SK-N-SH treated with all-trans-retinoic acid at 6 μM for 48 hours (cell line): ENCODE data around the gene FRG2C.
"Not testable (repeated sequence)": the region's sequence is repeated elsewhere in the genome, so short reads cannot be mapped to it uniquely, and the experiment has no call there.

ENCODE experiments used
- ATAC-seq: fragments of 200-7000 bp; cut with Tn5 transposase; 3 replicates; pipeline ENCODE4 v1.9.1; 2020; ENCODE audit warnings: mild to moderate bottlenecking, moderate library complexity
- BACH2 ChIP-seq: fragments of 250-450 bp; sonication (Bioruptor Pico); IDR thresholded peaks from 2 replicates; pipeline ENCODE4 v1.9.0; 2021; ENCODE audit warnings: mild to moderate bottlenecking, borderline replicate concordance
- CREB5 ChIP-seq: fragments of 250-450 bp; sonication (Bioruptor Pico); IDR thresholded peaks from 2 replicates; pipeline ENCODE4 v1.5.1; 2020; ENCODE audit warnings: low read depth, mild to moderate bottlenecking, moderate library complexity
- PPARA ChIP-seq: fragments of 250-450 bp; sonication (Bioruptor Pico); IDR thresholded peaks from 2 replicates; pipeline ENCODE4 v1.5.0; 2020; ENCODE audit warnings: mild to moderate bottlenecking, borderline replicate concordance
- TOX ChIP-seq: fragments of 250-450 bp; sonication (Bioruptor Pico); IDR thresholded peaks from 2 replicates; pipeline ENCODE4 v1.8.0; 2021; ENCODE audit warnings: mild to moderate bottlenecking, moderate library complexity, borderline replicate concordance
- ZC3H10 ChIP-seq: fragments of 250-450 bp; sonication (Bioruptor Pico); IDR thresholded peaks from 2 replicates; pipeline ENCODE4 v1.5.1; 2021; ENCODE audit warnings: mild to moderate bottlenecking, moderate library complexity
- ZFP3 ChIP-seq: fragments of 250-450 bp; sonication (Bioruptor Pico); IDR thresholded peaks from 2 replicates; pipeline ENCODE4 v1.5.0; 2020; ENCODE audit warnings: mild to moderate bottlenecking, moderate library complexity
- ZFP30 ChIP-seq: fragments of 450-650 bp; formaldehyde crosslinking; IDR thresholded peaks from 2 replicates; pipeline ENCODE4 v1.5.0; 2022; ENCODE audit warnings: mild to moderate bottlenecking, moderate library complexity
- TF ChIP-seq, protein P1 (sequence below): fragments of 250-450 bp; sonication (Bioruptor Pico); IDR thresholded peaks from 2 replicates; pipeline ENCODE4 v1.8.0; 2020; ENCODE audit warnings: mild to moderate bottlenecking, moderate library complexity, borderline replicate concordance

The FRG2C gene

GRCh38 chr3:75655101-75655904, 8.8 kb upstream of the FRG2C start:
- ATAC-seq = not testable (repeated sequence)

DNA sequence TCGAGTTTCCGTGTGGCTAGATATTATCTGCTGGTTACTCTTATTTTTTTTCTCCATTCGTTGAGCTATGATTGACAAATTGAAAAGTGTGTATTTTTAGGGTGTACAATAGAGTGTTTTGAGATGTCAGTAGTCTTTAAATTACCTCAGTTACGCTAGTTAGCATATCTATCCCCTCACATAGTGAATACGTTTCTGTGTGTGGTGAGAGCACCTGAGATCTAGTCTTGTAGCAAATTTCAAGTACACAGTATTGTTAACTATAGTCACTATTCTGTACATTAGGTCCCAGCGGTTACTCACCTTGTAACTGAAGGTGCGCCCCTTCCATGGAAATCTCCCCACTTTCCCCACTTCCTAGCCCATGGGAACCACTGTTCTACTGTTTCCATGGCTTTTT, 8.2 kb upstream of the FRG2C start:
- ATAC-seq = not testable (repeated sequence)

- not testable (repeated sequence) for ATAC-seq
These were observed 5.6 kb upstream of the FRG2C start for GRCh38 chr3:75658411-75659107.

- ATAC-seq = not testable (repeated sequence)
These were observed 5.1 kb upstream of the FRG2C start for GRCh38 chr3:75659108-75659433.

- ATAC-seq = not testable (repeated sequence)
These were observed 1.5 kb downstream of the FRG2C start for GRCh38 chr3:75665626-75666025.

DNA sequence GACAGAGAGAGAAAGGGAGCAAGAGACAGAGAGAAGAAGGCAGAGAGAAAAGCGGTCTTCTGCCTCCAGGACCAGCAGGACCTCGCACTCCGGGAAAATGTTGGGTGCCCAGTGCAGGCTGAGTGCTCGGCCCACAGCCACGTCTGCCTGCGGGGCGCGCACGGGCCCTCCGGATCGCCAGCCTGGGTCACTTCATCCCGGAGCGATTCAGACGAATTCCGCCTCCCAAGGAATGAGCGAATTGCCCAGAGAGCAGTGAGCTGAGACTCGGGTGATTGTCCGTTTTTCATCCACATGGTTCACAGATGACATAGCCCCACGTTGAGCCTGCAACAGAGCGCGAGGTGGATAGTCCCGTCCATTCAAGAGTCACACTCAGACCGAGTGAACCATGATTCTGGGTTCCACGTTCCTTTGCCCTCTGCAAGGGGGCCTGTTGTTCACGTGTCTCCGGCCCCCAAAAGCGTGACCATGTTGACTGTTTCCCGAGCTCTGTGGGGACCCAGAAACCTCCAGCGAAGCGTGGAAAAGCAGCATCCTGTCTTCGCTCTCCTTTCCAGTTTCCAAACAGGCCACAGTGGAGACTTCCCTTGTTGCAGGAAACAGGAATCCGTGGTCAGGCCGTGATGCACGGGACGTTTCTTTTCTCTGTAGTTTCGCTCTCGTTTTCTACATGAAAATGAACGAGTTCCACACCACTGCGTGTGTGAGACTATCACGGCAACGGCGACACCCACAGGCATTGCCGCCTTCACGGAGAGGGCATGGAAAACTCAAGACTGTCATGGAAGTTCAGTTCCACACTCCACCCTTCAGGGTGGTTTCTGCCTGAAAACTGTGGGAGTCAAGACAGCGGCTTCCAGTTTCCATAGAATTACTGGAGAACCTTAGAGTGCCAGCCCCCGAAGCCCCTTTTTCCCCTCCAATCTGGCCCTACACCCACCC, 3.9 kb downstream of the FRG2C start:
- ATAC-seq = not testable (repeated sequence)

DNA sequence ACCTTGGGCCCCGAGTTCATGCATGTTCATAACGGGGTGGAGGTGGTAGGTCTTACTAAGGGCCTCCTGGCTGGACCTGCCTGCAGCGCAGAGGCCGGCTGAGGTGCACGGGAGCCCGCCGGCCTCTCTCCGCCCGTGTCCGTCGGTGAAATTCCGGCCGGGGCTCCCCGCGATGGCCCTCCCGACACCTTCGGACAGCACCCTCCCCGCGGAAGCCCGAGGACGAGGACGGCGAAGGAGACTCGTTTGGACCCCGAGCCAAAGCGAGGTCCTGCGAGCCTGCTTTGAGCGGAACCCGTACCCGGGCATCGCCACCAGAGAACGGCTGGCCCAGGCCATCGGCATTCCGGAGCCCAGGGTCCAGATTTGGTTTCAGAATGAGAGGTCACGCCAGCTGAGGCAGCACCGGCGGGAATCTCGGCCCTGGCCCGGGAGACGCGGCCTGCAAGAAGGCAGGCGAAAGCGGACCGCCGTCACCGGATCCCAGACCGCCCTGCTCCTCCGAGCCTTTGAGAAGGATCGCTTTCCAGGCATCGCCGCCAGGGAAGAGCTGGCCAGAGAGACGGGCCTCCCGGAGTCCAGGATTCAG, 4.7 kb downstream of the FRG2C start:
- peak; percentile 69 for ATAC-seq

DNA sequence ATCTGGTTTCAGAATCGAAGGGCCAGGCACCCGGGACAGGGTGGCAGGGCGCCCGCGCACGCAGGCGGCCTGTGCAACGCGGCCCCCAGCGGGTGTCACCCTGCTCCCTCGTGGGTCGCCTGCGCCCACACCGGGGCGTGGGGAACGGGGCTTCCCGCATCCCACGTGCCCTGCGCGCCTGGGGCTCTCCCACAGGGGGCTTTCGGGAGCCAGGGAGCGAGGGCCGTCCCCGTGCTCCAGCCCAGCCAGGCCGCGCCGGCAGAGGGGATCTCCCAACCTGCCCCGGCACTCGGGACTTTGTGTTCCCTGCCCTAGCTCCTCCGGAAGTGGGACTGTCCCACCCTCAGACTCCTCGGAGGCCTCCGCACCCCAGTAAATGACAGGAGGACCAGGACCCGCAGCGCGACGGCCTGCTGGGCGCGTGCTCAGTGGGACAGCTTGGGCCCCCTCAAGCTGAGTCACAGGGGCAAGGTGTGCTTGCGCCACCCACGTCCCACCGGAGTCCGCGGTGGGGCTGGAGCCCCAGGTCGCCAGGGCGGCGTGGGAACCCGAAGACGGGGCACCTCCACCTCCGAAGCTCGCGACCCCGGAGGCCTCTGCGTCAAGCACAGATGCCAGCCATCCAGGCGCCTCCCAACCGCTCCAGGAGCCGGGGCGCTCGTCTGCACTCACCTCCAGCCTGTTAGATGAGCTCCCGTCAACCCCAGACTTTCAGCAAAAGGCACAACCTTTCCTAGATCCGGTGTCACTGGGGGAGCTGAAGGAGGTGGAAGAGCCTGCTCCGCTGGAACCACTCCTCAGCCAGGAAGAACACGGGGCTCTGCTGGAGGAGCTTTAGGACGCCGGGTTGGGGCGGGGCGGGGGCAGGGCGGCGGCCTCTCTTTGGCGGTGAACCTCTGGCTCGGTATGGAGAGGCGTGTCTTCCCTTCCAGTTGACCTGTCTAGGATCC, 5.5 kb downstream of the FRG2C start:
- ATAC-seq = peak; percentile 54

GRCh38 chr3:75670298-75671286, 6.5 kb downstream of the FRG2C start:
- not testable (repeated sequence) for ATAC-seq

DNA sequence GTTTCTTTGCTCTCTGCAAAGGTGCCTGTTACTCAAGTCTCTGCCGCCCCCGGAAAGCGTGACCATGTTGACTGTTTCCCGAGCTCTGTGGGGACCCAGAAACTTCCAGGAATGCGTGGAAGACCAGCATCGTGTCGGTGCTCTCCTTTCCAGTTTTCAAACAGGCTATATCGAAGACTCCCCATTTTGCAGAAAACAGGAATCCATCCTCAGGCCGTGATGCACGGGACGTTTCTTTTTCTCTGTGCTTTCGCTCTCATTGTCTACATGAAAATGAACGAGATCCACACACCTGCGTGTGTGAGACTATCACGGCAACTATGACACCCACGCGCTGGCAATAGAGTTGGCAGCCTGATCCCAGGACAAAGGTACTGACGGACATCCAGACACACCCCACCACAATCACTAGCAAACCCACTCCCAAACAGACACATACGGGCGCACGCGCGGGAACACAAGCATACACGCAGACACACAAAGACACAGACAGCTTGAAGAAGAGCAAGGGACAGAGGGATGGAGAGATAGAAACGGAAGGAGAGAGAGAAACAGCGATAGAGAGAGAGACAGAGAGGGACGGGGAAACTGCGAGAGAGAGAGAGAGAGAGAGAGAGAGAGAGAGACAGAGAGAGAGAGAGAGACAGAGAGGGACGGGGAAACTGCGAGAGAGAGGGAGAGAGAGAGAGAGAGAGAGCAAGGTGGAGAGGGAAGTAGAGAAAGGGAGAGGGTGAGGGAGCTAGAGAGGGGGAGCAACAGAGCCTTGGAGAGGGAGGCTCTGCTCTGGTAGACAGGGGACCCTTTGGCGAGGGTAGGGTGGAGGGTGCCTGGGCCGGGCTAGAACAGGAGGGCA, 7.4 kb downstream of the FRG2C start:
- ATAC-seq = not testable (repeated sequence)

DNA sequence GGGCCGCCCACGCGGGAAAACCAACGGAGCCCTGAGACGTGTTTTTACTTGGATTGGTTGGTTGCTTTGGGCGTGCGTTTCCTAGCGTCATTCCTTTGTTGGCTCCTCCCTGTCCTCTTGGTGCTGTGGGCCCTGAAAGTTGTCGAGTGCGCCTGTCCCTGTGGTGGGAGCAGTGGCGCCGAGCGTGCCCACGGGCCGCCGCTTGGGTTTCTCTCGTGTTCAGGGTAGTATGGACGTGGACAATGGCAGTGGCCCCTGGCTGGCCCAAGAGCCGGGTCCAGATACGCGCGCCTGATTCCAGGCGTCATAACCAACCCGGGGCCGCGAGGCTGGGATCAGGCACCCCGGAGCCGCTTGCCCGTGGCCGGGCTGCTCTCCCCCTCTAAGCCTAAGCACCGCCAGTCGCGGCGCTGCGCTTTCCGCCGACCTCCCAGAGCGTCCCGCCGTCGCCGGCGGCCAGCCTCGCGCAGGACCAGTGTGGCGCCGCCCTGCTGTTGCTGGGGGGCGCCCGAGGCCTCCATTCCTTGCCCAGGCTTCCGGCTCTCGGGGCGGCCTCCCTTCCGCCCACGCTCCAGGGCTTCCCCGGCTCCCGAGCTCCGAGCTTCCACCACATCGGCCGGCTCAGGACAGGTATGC, 8.1 kb downstream of the FRG2C start:
- peak; percentile 71 for ATAC-seq

DNA sequence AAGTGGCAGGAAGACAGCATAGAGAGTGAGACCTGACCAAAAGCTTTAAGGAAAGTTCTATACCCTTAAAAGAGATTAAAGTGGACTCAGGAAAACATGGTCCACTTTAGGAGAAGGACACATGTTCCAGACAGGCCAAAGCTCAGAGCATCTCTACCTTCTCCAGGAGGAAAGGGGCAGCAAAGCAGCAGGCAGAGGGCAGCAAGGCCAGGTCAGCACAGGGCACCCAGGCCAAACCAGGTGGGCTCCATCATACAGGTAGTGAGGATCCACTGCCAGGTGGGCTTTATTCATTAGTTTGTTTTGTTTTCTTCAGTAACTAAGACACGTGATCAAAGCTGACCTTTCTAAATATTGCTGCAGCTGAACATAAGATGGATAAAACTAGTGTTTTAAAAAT, 19.8 kb downstream of the FRG2C start:
- not testable (repeated sequence) for ATAC-seq

DNA sequence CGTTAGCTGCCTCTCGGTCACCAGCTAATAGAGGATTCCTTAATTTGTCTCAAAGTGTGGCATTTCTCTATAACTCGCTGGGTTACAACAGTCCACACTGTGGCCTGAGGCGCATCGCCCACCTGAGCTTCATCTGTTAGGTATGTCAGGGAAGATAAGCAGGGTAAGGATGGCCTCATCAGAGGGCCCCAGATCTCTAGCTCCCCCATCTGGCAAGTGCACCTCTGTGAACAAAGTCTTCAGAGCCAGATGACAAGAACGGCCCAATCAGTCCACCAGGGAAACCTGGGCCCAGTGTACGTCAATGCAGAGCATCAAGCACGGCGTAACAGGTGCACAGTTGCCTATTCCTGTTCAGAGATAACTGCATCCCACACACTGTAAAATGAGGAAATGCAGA, 23.2 kb downstream of the FRG2C start:
- ATAC-seq = no peak
- TF ChIP-seq, protein P1, sequence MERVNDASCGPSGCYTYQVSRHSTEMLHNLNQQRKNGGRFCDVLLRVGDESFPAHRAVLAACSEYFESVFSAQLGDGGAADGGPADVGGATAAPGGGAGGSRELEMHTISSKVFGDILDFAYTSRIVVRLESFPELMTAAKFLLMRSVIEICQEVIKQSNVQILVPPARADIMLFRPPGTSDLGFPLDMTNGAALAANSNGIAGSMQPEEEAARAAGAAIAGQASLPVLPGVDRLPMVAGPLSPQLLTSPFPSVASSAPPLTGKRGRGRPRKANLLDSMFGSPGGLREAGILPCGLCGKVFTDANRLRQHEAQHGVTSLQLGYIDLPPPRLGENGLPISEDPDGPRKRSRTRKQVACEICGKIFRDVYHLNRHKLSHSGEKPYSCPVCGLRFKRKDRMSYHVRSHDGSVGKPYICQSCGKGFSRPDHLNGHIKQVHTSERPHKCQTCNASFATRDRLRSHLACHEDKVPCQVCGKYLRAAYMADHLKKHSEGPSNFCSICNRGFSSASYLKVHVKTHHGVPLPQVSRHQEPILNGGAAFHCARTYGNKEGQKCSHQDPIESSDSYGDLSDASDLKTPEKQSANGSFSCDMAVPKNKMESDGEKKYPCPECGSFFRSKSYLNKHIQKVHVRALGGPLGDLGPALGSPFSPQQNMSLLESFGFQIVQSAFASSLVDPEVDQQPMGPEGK (CRISPR knock-in tag) = no peak
- TF ChIP-seq ZC3H10 (CRISPR knock-in tag) = no peak
- no peak for TF ChIP-seq TOX (CRISPR knock-in tag)
- TF ChIP-seq CREB5 = no peak
- TF ChIP-seq PPARA (CRISPR knock-in tag) = no peak
- TF ChIP-seq ZFP3 (CRISPR knock-in tag) = no peak
- no peak for TF ChIP-seq BACH2 (CRISPR knock-in tag)
- no peak for TF ChIP-seq ZFP30
